Ureter (tissue), 1 donor: Measurements from ENCODE around the gene MAPK4. TPM values are rescaled to one million over a fixed set of nuclear protein-coding genes. Genes with fewer than 3 reads are reported as not detected.

Source experiments
- DNase-seq: peaks from one replicate; pipeline ENCODE4 v3.0.0-alpha.2; 2020; ENCODE audit warnings: low spot score
- total RNA-seq: library from RNA; stranded (reverse); gene quantifications from one replicate; pipeline ENCODE4 v1.2.4, GENCODE V29; 2023
- donor health status: DM: yes; HTN: yes; CAD: no.

MAPK4 gene
- total RNA-seq, 1 donor from 2014 or later: 14.3 TPM

DNA sequence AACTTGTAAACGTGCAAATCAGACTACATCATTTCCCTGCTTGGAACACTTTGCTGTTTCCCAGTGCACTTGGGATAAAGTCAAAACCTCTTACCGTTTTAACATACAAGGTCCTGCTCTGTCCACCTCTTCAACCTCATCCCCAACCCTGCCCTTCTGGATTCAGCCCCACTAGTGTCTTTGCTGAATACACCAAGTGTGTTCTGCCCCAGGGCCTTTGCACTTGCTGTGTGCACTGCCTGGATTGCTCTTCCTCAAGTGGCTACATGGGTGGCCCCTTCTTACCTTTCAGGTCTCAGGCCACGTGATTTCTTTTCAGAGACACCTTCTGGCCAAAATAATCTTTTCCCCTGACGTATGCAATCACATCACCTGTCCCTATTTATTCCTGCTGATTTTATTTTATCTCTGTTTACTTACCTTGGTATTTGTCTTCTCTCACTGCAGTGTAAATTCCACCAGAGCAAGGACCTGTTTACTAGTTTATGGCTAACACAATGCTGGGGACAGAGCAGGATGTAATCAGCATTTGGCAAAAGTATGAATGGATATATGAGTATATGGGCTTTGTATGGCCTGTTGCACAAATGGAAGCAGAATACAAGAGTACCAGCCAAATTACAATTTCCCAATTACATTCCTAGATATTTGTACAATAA, 63.9 kb downstream of the MAPK4 start:
- DNase-seq: no peak

DNA sequence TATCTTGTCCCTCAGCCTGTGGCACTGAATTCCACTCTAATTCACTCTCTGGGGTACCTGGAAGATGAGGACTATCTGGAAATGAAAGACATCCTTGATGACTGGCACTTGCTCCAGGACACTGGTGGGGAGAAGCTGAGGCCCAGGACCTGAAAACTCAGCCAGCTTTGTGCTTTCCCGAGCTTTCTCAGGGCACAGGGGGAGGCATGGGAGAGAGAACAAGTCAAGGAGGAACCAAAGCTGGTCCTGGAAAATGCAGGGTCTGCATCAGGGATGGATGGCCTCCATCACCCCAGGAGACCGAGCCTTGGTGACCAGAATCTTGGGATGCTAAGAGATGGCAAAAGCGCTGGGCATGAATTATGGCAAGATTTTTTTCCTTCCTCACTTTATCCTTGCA, 65.1 kb downstream of the MAPK4 start:
- DNase-seq: no peak

- no peak for DNase-seq
Observed at GRCh38 chr18:50626317-50626716, 66.4 kb downstream of the MAPK4 start.

- DNase-seq: no peak
Observed at GRCh38 chr18:50627594-50628532, 68.0 kb downstream of the MAPK4 start.

DNA sequence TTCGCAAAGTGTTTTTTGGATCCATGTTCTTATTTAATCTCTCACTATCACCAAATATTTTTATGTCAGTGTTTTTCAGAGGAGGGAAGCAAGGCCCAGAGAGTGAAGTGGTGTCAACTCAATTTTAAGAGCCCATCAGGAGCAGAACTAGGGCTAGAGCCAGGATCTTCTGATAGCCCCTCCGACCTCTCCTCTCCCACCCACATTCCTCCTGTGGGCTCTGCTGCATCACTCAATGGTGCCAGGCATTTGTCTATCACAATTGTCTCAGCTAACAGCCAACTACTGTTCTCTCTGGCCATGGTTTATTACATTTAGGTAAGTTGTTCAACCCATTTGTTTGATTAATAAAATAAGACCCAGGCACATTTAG, 68.6 kb downstream of the MAPK4 start:
- no peak for DNase-seq

- DNase-seq: no peak
Observed at GRCh38 chr18:50629148-50629631, 69.3 kb downstream of the MAPK4 start.

GRCh38 chr18:50630895-50631294, 71.0 kb downstream of the MAPK4 start:
- no peak for DNase-seq

DNA sequence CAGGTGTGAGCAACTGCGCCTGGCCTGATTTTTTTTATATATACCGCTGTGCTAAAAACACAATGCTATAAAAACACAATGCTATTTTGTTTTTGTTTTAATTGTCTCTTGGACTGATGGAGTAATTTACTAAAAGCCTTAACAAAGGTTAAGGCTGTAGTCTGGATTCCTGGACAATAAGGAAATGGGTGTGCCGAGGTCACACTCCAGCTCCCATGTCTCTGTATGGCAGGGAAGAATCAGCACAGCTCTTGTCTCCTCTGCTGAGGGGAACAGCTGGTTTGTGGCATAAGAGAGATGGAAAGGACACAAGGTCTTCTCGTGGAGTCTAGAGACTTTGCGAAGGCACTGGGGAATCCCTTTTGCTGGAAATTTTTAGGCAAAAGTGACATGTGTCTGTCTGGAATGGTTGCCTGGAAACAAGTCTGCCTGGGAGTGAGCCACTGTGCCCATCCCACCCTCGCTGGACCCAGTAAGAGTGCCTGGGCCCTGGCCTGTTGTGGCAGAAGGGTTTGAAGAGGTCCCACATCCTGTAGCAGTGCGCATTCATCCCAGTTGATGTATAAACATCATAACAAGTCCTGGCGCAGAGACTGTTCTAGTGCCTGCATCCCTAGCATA, 73.1 kb downstream of the MAPK4 start:
- no peak for DNase-seq

DNA sequence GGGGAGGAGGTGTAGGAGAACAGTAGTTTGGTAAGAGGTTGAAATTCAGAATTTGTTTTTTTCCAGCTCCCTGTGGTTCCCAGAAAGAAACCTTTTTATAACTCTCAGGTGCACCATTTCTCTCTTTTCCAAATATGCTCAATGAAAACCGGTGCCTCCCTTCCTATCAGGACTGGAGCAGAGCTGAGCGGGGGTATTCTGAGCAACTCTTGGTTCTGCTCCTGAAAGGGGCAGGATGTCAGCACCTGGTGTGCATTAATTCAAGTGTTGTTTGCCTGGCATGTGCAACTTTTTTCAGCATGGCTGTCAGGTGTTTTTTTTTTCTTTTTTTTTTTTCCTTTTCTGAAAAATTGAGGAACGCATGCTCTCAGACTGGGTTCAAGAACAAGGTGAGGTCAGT, 74.1 kb downstream of the MAPK4 start:
- DNase-seq: no peak

DNA sequence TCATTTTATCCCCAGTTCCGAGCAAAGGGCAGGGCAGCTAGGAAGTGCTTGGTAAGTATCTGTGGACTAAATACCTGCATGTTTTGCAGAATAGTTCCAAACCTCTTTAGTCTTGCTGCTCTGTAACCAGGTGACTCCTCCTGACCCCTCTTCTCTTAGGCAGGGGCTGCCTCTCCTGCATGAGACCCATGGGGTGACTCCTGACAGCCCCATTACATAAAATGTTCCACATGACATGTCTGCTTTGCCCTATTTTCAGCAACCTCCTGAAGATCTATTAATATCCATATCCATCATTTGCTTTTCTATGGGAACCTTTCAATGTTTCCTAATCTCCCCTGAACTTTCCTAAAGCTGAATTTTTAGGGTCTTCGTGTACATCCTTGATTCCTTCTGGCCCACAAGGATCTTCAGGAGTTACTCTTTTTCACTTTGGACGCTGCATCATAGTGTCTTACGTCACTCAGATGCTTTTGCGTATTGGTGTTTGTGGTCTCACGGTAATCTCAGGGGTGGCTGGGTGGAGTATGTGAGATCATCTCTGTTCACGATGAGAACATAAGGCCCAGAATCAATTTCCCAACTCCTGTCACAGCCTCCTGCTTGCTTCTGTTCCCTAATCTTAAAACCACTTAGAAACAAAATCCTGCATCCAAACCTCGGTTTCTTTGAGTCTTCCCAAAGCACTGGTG, 76.6 kb downstream of the MAPK4 start:
- no peak for DNase-seq

- no peak for DNase-seq
Observed at GRCh38 chr18:50638016-50638883, 78.4 kb downstream of the MAPK4 start.

DNA sequence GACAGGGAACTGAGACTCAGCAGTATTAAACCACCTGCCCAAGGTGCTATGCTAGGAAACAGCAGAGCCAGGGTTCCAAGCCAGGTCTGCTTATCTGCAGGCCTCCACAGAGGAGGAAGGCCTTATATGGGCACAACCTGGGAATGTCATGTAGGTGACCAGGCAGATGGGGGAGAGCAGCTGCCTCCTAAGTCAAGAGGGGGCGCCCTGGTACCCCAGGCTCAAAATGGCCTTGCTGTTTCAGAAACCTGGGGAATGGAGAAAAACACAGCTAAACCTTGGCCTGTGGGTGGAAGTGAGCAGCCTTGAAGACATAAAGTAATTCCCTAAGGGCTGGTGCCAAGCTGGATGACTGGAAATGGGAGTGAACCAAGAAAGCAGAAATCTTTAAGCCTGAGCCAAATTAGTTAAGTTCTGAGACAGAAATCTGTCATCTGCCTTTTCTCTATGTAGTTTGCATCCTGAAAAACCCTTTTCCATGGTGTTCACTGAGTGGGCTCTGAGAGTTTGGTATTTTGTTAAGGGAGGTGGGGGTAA, 79.1 kb downstream of the MAPK4 start:
- DNase-seq: no peak

GRCh38 chr18:50639711-50640110, 79.8 kb downstream of the MAPK4 start:
- DNase-seq: no peak

DNA sequence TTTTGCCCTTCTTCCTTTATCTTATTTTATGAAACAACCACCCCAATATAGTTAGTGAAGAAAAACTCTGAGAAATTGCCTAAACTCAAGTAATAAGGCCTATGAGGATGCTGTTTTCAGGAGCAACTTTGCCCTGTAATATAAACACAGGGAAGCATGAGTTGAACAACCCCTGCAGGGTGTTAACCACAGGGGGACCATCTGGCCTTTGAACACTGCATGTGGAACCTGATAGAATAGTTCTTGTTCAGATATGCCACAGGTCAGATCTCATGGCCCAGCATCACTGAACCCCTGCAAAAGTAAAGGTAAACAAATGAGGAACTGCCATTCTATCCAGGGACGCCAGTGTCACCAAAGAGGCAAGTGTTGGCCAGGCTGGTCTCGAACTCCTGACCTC, 82.6 kb downstream of the MAPK4 start:
- DNase-seq: no peak

- no peak for DNase-seq
Observed at GRCh38 chr18:50644146-50644545, 84.3 kb downstream of the MAPK4 start.

GRCh38 chr18:50644807-50645206, 84.9 kb downstream of the MAPK4 start:
- no peak for DNase-seq

DNA sequence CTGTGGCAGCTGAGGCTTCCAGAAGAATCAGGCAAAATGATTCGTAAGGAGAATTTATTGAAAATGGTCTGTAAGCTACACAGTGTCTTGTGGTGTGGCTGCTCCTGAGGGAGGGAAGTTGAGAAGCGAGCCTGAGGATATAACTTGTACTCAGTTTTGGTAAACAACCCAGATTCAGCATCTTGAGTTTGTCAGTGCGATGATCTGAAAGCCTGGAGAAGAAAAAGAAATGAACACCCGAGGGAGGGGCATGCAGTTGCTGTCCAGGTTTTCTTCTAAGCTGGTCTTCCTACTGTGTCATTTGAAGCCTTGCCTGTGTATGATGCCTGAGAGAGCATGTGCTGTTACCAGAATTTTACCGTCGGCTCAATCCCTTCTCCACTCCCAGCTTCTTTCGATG, 87.3 kb downstream of the MAPK4 start:
- DNase-seq: no peak

- DNase-seq: no peak
Observed at GRCh38 chr18:50647792-50648191, 87.9 kb downstream of the MAPK4 start.

GRCh38 chr18:50649821-50650220, 89.9 kb downstream of the MAPK4 start:
- peak; percentile 87 for DNase-seq

DNA sequence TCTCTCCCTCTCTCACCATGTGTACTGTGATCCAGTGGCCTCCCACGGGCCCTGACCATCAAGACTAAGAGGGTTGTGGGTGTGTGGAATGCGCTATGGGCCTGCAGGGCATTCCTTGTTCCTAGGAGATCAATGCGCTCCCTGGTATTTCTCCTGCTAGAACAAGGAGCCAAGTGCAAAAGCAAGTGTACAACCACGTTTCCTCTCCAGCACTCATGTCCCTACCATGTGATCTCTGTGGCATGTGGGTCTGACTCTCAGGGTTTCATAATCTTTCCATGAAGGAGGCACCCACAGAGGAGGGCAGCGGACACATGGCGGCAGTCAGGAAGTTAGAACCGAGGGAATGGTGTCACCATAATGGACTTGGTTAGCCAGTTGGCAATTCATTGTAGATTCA, 91.4 kb downstream of the MAPK4 start:
- no peak for DNase-seq
